Osteocyte (in vitro differentiated cells): Measurements from ENCODE around the gene NECAB3. TPM values are rescaled to one million over a fixed set of nuclear protein-coding genes. Genes with fewer than 3 reads are reported as not detected.
A peak's percentile ranks its signal among the peaks of the same experiment; 100 is the strongest.

Source experiments
- DNase-seq: peaks from one replicate; pipeline ENCODE4 v3.0.0; 2021; ENCODE audit warnings: mixed read lengths; ENCODE audit not compliant: unreplicated experiment; ENCODE audit errors: extremely low spot score
- H3K27ac Mint-ChIP-seq: one replicate; pipeline ENCODE4 v1.8.0; 2021; ENCODE audit warnings: mild to moderate bottlenecking, mixed read lengths; ENCODE audit not compliant: unreplicated experiment
- H3K27me3 Mint-ChIP-seq: one replicate; pipeline ENCODE4 v1.8.0; 2021; ENCODE audit warnings: mixed read lengths; ENCODE audit not compliant: unreplicated experiment
- H3K36me3 Mint-ChIP-seq: one replicate; pipeline ENCODE4 v1.8.0; 2021; ENCODE audit warnings: mixed read lengths; ENCODE audit not compliant: unreplicated experiment
- H3K4me1 Mint-ChIP-seq: one replicate; pipeline ENCODE4 v1.8.0; 2021; ENCODE audit warnings: mixed read lengths; ENCODE audit not compliant: unreplicated experiment
- H3K4me3 Mint-ChIP-seq: one replicate; pipeline ENCODE4 v1.8.0; 2021; ENCODE audit warnings: mild to moderate bottlenecking, moderate library complexity, mixed read lengths; ENCODE audit not compliant: unreplicated experiment
- H3K9me3 Mint-ChIP-seq: one replicate; pipeline ENCODE4 v1.8.0; 2021; ENCODE audit warnings: mixed read lengths; ENCODE audit not compliant: unreplicated experiment
- total RNA-seq: library from RNA; stranded (reverse); gene quantifications from 2 replicates; pipeline ENCODE4 v1.2.1, GENCODE V29; 2021
- TF ChIP-seq, protein P1 (sequence below): fragments of 200-600 bp; sonication (generic); IDR thresholded peaks from 2 replicates; pipeline ENCODE4 v1.5.0; 2021; ENCODE audit warnings: antibody characterized with exemption, mild to moderate bottlenecking, moderate library complexity

NECAB3 gene
- total RNA-seq, 1 donor from 2014 or later, result 29.1 TPM

- Mint-ChIP-seq H3K4me1 (peaks cover 20% of the 10 kb centered on the region), H3K27me3 (no peaks in the 10 kb centered on the region), H3K9me3 (no peaks in the 10 kb centered on the region), H3K27ac (peak within 1 kb of the TSS; percentile 65), H3K4me3 (peak within 1 kb of the TSS; percentile 73), H3K36me3 (no peaks in the 10 kb centered on the region)
- TF ChIP-seq, protein P1, sequence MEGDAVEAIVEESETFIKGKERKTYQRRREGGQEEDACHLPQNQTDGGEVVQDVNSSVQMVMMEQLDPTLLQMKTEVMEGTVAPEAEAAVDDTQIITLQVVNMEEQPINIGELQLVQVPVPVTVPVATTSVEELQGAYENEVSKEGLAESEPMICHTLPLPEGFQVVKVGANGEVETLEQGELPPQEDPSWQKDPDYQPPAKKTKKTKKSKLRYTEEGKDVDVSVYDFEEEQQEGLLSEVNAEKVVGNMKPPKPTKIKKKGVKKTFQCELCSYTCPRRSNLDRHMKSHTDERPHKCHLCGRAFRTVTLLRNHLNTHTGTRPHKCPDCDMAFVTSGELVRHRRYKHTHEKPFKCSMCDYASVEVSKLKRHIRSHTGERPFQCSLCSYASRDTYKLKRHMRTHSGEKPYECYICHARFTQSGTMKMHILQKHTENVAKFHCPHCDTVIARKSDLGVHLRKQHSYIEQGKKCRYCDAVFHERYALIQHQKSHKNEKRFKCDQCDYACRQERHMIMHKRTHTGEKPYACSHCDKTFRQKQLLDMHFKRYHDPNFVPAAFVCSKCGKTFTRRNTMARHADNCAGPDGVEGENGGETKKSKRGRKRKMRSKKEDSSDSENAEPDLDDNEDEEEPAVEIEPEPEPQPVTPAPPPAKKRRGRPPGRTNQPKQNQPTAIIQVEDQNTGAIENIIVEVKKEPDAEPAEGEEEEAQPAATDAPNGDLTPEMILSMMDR, result peak; percentile 30
- peak; percentile 93 for DNase-seq
These were observed 7.7 kb downstream of the NECAB3 start, which contains the start of gene ACTL10 for GRCh38 chr20:33666293-33667244. Gene ACTL10, plus strand, starts transcription at chr20:33666943. Its CDS starts 555 bp downstream, at chr20:33667498.

- TF ChIP-seq, protein P1, result no peak
- peaks cover 20% of the 10 kb centered on the region for H3K4me1 Mint-ChIP-seq
- peak overlapping the region; percentile 84 for H3K4me3 Mint-ChIP-seq
- no peaks in the 10 kb centered on the region for H3K9me3 Mint-ChIP-seq
- no peaks in the 10 kb centered on the region for H3K36me3 Mint-ChIP-seq
- H3K27me3 Mint-ChIP-seq, result no peaks in the 10 kb centered on the region
- no peak for DNase-seq
- peak overlapping the region; percentile 83 for H3K27ac Mint-ChIP-seq
These were observed 9.5 kb downstream of the NECAB3 start for GRCh38 chr20:33664762-33665144.

- no peaks in the 10 kb centered on the region for H3K27me3 Mint-ChIP-seq
- H3K4me1 Mint-ChIP-seq, result peaks cover 20% of the 10 kb centered on the region
- H3K4me3 Mint-ChIP-seq, result peak overlapping the region; percentile 84
- TF ChIP-seq, protein P1, result no peak
- no peaks in the 10 kb centered on the region for H3K9me3 Mint-ChIP-seq
- no peak for DNase-seq
- no peaks in the 10 kb centered on the region for H3K36me3 Mint-ChIP-seq
- peak overlapping the region; percentile 83 for H3K27ac Mint-ChIP-seq
These were observed 10.0 kb downstream of the NECAB3 start for GRCh38 chr20:33664085-33664761.

DNA sequence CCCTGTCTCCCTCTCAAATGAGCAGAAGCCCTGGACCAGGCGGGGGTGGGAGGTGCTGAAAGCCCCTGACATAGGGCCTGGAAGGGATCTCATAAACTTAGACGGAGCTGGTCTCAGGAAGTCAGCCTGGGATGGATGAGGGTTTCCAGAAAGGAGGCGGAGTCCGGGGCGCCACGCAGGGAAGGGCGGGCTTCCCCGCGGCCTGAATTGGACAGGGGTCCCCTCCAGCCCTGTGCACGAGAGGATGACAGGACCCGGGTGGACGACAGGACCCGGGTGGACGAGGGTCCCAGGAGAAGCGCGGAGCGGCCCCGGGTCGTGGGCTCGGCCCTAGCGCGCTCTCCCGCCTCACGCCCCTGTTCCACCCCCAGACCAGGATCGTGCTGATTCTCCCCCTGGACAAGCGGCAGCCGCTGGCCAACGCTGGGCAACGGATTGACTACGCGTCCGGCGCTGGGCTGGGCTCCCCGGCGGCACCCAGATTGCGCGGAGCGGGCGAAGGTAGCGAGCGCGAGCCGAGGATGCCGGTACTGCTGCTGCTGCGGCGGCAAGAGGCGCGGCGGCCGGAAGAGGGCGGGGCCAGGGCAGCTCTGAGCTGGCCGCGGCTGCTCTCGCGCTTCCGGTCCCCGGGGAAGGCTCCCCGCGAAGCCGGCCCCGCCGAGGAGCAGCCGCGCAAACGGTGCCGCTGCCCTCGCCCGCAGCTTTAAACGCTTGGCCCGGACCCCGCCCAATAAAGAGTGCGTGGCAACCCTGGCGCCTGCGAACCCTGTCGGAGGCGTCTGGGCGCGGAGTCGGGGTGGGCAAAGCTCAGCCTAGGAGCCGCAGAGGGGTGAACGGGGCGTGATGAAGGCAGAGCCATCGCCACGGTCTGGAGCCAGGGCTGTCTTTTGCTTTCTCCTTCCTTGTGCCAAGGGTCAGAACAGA is 10.8 kb downstream of the NECAB3 start:
- peak overlapping the region; percentile 84 for H3K4me3 Mint-ChIP-seq
- H3K9me3 Mint-ChIP-seq, result no peaks in the 10 kb centered on the region
- DNase-seq, result peak; percentile 91
- TF ChIP-seq, protein P1, result no peak
- H3K4me1 Mint-ChIP-seq, result peaks cover 20% of the 10 kb centered on the region
- H3K36me3 Mint-ChIP-seq, result peaks cover 2% of the 10 kb centered on the region
- no peaks in the 10 kb centered on the region for H3K27me3 Mint-ChIP-seq
- H3K27ac Mint-ChIP-seq, result peak overlapping the region; percentile 83
